Activated naive CD4-positive, alpha-beta T cell treated with anti-CD3 and anti-CD28 coated beads, Interleukin-2, amount 10 ng/mL, durations not matched to agents 7 days and 5 days (primary cell): ENCODE results near the gene AGFG2.
"Not testable (repeated sequence)": the region's sequence is repeated elsewhere in the genome, so short reads cannot be mapped to it uniquely, and the experiment has no call there.

Experiments used
- CTCF ChIA-PET: fragments of 350-600 bp; sonication (Branson Sonifier 250); formaldehyde crosslinking; loops from one replicate; lab custom pipeline; 2021; ENCODE audit warnings: antibody characterized with exemption; lab: Charles Lee
- DNase-seq: peaks from one replicate; pipeline ENCODE4 v3.0.0-alpha.2; 2020
- H3K27ac Mint-ChIP-seq: one replicate; pipeline ENCODE4 v1.8.0; 2021; ENCODE audit warnings: mild to moderate bottlenecking, moderate library complexity, mixed read lengths
- H3K27me3 Mint-ChIP-seq: one replicate; pipeline ENCODE4 v1.8.0; 2021; ENCODE audit warnings: mild to moderate bottlenecking, mixed read lengths
- H3K36me3 Mint-ChIP-seq: one replicate; pipeline ENCODE4 v1.8.0; 2021; ENCODE audit warnings: mixed read lengths
- H3K4me1 Mint-ChIP-seq: one replicate; pipeline ENCODE4 v1.8.0; 2021; ENCODE audit warnings: mixed read lengths
- H3K4me3 Mint-ChIP-seq: one replicate; pipeline ENCODE4 v1.8.0; 2021; ENCODE audit warnings: mild to moderate bottlenecking, moderate library complexity, mixed read lengths
- H3K9me3 Mint-ChIP-seq: one replicate; pipeline ENCODE4 v1.8.0; 2021; ENCODE audit warnings: mixed read lengths

The AGFG2 gene

GRCh38 chr7:100535982-100536381 is 3.0 kb upstream of the AGFG2 start:
- CTCF ChIA-PET, H3K4me3 Mint-ChIP-seq, H3K9me3 Mint-ChIP-seq, H3K27ac Mint-ChIP-seq, H3K36me3 Mint-ChIP-seq, DNase-seq: not testable (repeated sequence)
- peaks cover 28% of the 10 kb centered on the region for H3K4me1 Mint-ChIP-seq
- peaks cover 18% of the 10 kb centered on the region for H3K27me3 Mint-ChIP-seq

DNA sequence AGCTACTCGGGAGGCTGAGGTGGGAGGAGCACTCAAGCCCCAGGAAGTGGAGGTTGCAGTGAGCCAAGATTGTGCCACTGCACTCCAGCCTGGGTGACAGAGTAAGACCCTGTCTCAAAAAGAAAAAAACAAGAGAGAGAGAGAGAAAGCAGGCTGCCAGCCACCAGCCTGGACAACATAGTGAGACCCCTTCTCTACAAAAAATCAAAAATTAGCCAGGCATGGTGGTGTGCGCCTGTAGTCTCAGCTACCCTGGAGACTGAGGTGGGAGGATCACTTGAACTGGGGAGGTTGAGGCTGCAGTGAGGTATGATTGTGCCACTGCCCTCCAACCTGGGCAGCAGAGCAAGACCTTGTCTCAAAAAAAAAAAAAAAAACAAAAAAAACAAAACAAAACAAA is 2.3 kb upstream of the AGFG2 start:
- CTCF ChIA-PET, H3K4me3 Mint-ChIP-seq, DNase-seq, H3K27ac Mint-ChIP-seq, H3K9me3 Mint-ChIP-seq: not testable (repeated sequence)
- peaks cover 12% of the 10 kb centered on the region for H3K36me3 Mint-ChIP-seq
- peaks cover 36% of the 10 kb centered on the region for H3K4me1 Mint-ChIP-seq
- H3K27me3 Mint-ChIP-seq, result peaks cover 18% of the 10 kb centered on the region

DNA sequence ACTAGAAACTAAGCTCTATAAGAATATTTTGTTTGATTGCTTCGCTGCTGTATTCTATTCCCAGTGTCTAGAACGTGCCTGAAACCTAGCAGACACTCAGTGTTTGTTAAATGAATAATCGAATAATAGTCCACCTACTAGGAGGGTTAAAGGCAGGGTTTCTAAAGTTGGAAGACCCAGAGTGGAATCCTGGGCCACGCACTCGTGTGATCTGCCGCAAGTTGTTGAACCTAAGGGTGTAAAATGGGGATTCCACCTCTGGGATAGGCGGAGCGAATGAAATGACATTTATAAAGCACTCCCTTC is 702 bp upstream of the AGFG2 start:
- Mint-ChIP-seq H3K9me3 (no peaks in the 10 kb centered on the region), H3K36me3 (peaks cover 17% of the 10 kb centered on the region), H3K4me3 (peak overlapping the region; percentile 98), H3K4me1 (peaks cover 50% of the 10 kb centered on the region), H3K27ac (peak overlapping the region; percentile 84), H3K27me3 (peaks cover 6% of the 10 kb centered on the region)
- no peak for DNase-seq
- CTCF ChIA-PET, result interaction anchor here (1.3 to 2.2 kb wide), 4 partner anchors 21 to 68 kb away, joined by 3 to 12 read pairs (median 4); no protein-coding TSS in a partner anchor

GRCh38 chr7:100539436-100540006 is 518 bp downstream of the AGFG2 start:
- peak overlapping the region; percentile 82 for H3K27ac Mint-ChIP-seq
- no peaks in the 10 kb centered on the region for H3K9me3 Mint-ChIP-seq
- peaks cover 63% of the 10 kb centered on the region for H3K4me1 Mint-ChIP-seq
- peaks cover 4% of the 10 kb centered on the region for H3K27me3 Mint-ChIP-seq
- no peak for DNase-seq
- CTCF ChIA-PET, result interaction anchor here (0.6 to 2.2 kb wide), 5 partner anchors 20 to 71 kb away, joined by 3 to 12 read pairs (median 3); no protein-coding TSS in a partner anchor
- peak overlapping the region; percentile 98 for H3K4me3 Mint-ChIP-seq
- H3K36me3 Mint-ChIP-seq, result peaks cover 26% of the 10 kb centered on the region

- peaks cover 69% of the 10 kb centered on the region for H3K4me1 Mint-ChIP-seq
- CTCF ChIA-PET, result no interaction called here
- peak overlapping the region; percentile 98 for H3K4me3 Mint-ChIP-seq
- no peak for DNase-seq
- no peaks in the 10 kb centered on the region for H3K9me3 Mint-ChIP-seq
- H3K36me3 Mint-ChIP-seq, result peaks cover 26% of the 10 kb centered on the region
- H3K27me3 Mint-ChIP-seq, result peaks cover 4% of the 10 kb centered on the region
- H3K27ac Mint-ChIP-seq, result peak overlapping the region; percentile 82
Observed at GRCh38 chr7:100540073-100540723, 1.2 kb downstream of the AGFG2 start.

- CTCF ChIA-PET, result interaction anchor here (0.8 to 3.2 kb wide), 3 partner anchors 10 to 22 kb away, joined by 3 to 16 read pairs (median 4); no protein-coding TSS in a partner anchor
- H3K27ac Mint-ChIP-seq, H3K4me3 Mint-ChIP-seq, H3K9me3 Mint-ChIP-seq, H3K27me3 Mint-ChIP-seq, DNase-seq: not testable (repeated sequence)
- Mint-ChIP-seq H3K36me3 (peaks cover 26% of the 10 kb centered on the region), H3K4me1 (peaks cover 80% of the 10 kb centered on the region)
Observed at GRCh38 chr7:100541309-100541708, 2.3 kb downstream of the AGFG2 start.

GRCh38 chr7:100543586-100543985 is 4.6 kb downstream of the AGFG2 start:
- Mint-ChIP-seq H3K27ac (peak overlapping the region; percentile 91), H3K9me3 (no peaks in the 10 kb centered on the region), H3K4me1 (peaks cover 92% of the 10 kb centered on the region), H3K4me3 (no peak overlapping the region), H3K36me3 (peaks cover 36% of the 10 kb centered on the region), H3K27me3 (peaks cover 4% of the 10 kb centered on the region)
- CTCF ChIA-PET, result interaction anchor here (1.0 to 3.2 kb wide), 4 partner anchors 16 to 148 kb away, joined by 3 to 16 read pairs (median 4); partner anchors contain the start of gene TSC22D4
- no peak for DNase-seq

DNA sequence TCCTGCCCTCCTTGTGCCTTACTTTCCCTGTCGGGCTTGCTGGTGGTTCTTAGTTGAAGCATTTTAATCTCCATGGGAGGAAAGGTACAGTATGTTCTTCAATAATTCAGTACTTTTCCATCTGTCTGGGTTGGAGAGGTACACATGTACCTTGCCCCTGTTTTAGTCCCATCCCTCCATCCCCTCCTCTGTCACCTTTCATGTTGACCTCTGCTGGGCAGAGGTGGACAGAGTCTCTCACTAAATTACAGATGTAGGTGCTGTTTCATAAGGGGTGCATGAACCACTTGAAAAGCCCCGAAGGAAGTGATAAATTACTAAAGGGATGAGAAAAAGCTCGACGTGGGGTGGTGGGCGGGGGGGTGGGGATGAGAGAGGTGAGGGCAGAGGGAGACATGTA is 5.4 kb downstream of the AGFG2 start:
- Mint-ChIP-seq H3K27ac (peak overlapping the region; percentile 91), H3K27me3 (no peaks in the 10 kb centered on the region), H3K36me3 (peaks cover 38% of the 10 kb centered on the region), H3K4me1 (peaks cover 95% of the 10 kb centered on the region), H3K9me3 (no peaks in the 10 kb centered on the region), H3K4me3 (peak overlapping the region; percentile 5)
- CTCF ChIA-PET, result interaction anchor here (1.3 to 7.6 kb wide), 3 partner anchors 16 to 20 kb away, joined by 5 to 60 read pairs (median 6); no protein-coding TSS in a partner anchor
- no peak for DNase-seq

- Mint-ChIP-seq H3K9me3 (no peaks in the 10 kb centered on the region), H3K4me1 (peaks cover 96% of the 10 kb centered on the region), H3K27me3 (no peaks in the 10 kb centered on the region), H3K36me3 (peaks cover 36% of the 10 kb centered on the region), H3K27ac (peak overlapping the region; percentile 91), H3K4me3 (peak overlapping the region; percentile 51)
- no peak for DNase-seq
- CTCF ChIA-PET, result interaction anchor here (0.6 to 7.6 kb wide), 5 partner anchors 15 to 44 kb away, joined by 4 to 60 read pairs (median 5); no protein-coding TSS in a partner anchor
Observed at GRCh38 chr7:100544967-100545359, 6.0 kb downstream of the AGFG2 start.

GRCh38 chr7:100545360-100546128 is 6.5 kb downstream of the AGFG2 start:
- Mint-ChIP-seq H3K36me3 (peaks cover 39% of the 10 kb centered on the region), H3K4me1 (peaks cover 96% of the 10 kb centered on the region), H3K4me3 (peak overlapping the region; percentile 51), H3K27me3 (no peaks in the 10 kb centered on the region), H3K27ac (peak overlapping the region; percentile 91), H3K9me3 (no peaks in the 10 kb centered on the region)
- CTCF ChIA-PET, result interaction anchor here (0.6 to 7.6 kb wide), 6 partner anchors 15 to 61 kb away, joined by 3 to 60 read pairs (median 4); no protein-coding TSS in a partner anchor
- DNase-seq, result peak; percentile 43

DNA sequence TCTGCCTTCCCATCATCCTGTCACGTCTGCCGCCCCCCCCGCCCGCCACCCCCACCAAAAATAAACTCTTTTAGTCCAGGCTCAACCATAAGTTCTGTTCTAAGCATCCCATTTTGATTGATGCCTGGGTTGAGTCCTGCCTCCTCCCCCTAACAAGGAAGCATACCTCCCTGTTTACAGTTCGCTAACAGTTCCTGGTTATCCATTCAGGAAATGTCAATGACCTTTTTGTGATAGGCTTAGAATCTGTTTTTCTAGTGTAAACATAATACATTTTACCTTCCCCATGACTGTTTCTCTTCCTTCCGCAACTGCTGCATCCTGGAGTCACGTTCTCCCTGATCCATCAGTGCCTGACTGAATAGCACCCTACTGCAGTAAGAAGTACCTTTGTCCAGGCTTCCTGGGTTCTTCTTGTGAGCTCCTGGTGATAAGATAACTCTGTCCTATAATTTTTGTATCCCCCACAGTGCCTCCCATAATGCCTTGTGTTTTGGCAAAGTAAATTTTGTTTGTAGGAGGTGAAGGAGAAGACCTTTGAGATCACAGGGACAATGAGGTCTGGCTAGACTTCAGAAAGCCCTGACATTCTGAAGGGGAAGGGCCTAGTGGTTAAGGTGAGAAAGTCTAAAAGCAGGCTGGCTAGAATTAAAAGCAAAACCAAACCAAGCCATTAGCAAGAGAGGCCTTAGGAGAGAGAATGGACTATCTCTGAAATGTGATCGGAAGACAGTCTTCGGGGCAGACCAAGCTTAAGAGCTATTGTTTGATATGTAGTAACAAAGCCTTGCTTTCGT is 7.3 kb downstream of the AGFG2 start:
- peak overlapping the region; percentile 51 for H3K4me3 Mint-ChIP-seq
- peak overlapping the region; percentile 91 for H3K27ac Mint-ChIP-seq
- CTCF ChIA-PET, result interaction anchor here (1.0 to 7.6 kb wide), 2 partner anchors 14 to 62 kb away, joined by 3 to 60 read pairs; no protein-coding TSS in a partner anchor
- H3K36me3 Mint-ChIP-seq, result peaks cover 35% of the 10 kb centered on the region
- no peaks in the 10 kb centered on the region for H3K27me3 Mint-ChIP-seq
- no peaks in the 10 kb centered on the region for H3K9me3 Mint-ChIP-seq
- peaks cover 92% of the 10 kb centered on the region for H3K4me1 Mint-ChIP-seq
- no peak for DNase-seq

DNA sequence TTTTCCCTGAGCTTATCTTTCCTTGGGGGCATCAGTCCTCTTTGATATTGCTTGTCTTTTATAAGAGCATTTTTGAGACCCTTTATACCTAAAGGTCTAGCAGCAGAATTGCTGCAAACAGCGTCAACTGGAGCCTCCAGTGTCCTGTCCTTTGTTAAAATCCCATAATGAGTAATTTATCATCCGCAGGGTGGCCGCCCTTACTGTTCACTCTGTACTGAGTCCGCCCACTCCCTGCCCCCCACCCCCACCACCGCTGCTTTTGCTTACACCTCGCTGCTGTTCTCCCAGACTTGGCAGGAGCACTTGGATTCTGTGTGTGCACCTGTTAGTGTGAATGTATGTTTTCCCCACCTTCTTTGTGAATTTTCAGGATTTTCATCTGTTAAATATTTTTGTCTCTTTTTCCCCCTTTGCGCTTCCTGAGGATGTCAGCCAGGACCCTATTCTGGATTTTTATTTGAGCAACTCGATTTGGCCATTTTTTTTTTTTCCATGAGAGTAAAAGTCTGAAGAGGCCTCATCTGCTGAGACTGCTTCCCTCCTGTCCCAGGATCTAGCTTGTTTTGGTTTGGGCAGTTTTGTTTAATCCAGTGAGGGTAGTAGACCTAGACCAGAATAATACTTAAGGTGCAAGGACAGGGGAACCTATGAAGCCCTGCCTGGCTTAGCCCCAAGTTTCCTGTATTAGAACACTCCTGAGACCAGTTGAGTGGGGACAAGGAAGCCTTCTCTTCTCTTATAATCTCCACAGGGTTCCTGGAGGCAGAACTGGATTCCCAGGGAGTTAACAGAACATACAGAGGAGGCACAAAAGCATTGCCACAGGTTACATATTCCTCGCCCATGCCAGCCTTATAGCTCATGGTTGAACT is 8.2 kb downstream of the AGFG2 start:
- Mint-ChIP-seq H3K9me3 (no peaks in the 10 kb centered on the region), H3K27ac (peak overlapping the region; percentile 91), H3K4me1 (peaks cover 83% of the 10 kb centered on the region), H3K4me3 (peak overlapping the region; percentile 51), H3K27me3 (no peaks in the 10 kb centered on the region), H3K36me3 (peaks cover 34% of the 10 kb centered on the region)
- no peak for DNase-seq
- CTCF ChIA-PET, result interaction anchor here (7.6 kb wide), 1 partner anchor 13 kb away, joined by 60 read pairs; no protein-coding TSS in a partner anchor
